ENCODE results near the gene HK3.

DNA sequence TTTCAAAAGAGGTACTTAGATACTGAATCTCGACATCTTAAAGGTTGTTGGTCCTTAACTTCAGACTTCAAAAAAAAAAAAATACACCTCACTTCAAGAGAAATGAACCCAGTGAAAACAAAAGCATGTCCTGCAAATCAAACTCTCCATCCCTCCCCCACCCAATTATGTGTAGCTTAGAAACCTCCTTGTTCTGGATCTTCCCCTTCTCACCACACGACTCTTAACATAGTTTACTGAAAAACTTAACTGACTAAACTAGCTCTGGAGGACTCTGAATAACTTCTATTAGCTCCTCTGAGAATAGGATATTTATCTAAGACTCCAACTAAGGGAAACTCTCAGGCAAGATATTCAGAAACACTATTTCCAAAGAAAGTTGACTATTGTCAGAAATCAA is 48.7 kb upstream of the HK3 start:
- TF ChIP-seq EZH2phosphoT487 (IDR thresholded peaks at IDR 0.05; ENCODE audit: low read length) (no peak), EZH2 (optimal IDR thresholded peaks at IDR 0.05; ENCODE audit: low read depth, low read length) (no peak)
- TF ChIP-seq, protein P1, sequence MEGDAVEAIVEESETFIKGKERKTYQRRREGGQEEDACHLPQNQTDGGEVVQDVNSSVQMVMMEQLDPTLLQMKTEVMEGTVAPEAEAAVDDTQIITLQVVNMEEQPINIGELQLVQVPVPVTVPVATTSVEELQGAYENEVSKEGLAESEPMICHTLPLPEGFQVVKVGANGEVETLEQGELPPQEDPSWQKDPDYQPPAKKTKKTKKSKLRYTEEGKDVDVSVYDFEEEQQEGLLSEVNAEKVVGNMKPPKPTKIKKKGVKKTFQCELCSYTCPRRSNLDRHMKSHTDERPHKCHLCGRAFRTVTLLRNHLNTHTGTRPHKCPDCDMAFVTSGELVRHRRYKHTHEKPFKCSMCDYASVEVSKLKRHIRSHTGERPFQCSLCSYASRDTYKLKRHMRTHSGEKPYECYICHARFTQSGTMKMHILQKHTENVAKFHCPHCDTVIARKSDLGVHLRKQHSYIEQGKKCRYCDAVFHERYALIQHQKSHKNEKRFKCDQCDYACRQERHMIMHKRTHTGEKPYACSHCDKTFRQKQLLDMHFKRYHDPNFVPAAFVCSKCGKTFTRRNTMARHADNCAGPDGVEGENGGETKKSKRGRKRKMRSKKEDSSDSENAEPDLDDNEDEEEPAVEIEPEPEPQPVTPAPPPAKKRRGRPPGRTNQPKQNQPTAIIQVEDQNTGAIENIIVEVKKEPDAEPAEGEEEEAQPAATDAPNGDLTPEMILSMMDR (IDR thresholded peaks at IDR 0.05; ENCODE audit: low read length), result no peak

Data from MM.1S (cell line).